Activated naive CD8-positive, alpha-beta T cell (primary cell): ENCODE measurements around the gene MFAP3L.

ENCODE experiments used
- H3K27ac Mint-ChIP-seq: one replicate; pipeline ENCODE4 v1.8.0; 2021; ENCODE audit warnings: mixed read lengths
- H3K27me3 Mint-ChIP-seq: one replicate; pipeline ENCODE4 v1.8.0; 2021; ENCODE audit warnings: mixed read lengths
- H3K36me3 Mint-ChIP-seq: one replicate; pipeline ENCODE4 v1.8.0; 2021; ENCODE audit warnings: mixed read lengths
- H3K4me1 Mint-ChIP-seq: one replicate; pipeline ENCODE4 v1.8.0; 2021; ENCODE audit warnings: low read depth, mixed read lengths
- H3K4me3 Mint-ChIP-seq: one replicate; pipeline ENCODE4 v1.8.0; 2021; ENCODE audit warnings: mild to moderate bottlenecking, mixed read lengths
- H3K9me3 Mint-ChIP-seq: one replicate; pipeline ENCODE4 v1.8.0; 2021; ENCODE audit warnings: low read depth, mixed read lengths

MFAP3L gene

DNA sequence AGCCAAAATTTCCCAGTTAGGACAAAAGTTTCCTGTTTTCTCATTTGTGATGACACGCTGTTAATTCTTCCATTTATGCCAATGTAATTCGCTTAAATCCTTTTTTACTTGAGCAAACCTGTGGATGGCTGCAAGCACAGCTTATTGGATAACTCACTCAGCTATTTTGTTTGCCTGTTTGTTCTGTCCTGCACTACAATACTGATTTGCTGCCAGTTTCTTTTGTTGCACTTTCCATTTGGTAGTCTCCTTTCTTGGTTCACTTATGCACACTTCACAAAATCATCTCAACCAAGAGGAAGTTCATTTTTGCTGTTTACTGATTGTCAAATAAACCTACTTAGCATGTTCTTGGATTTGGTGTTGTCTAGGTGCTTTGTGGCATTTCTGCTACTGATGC lies 40.3 kb downstream of the MFAP3L start:
- peaks cover 4% of the 10 kb centered on the region for H3K27me3 Mint-ChIP-seq
- H3K9me3 Mint-ChIP-seq = no peaks in the 10 kb centered on the region
- H3K27ac Mint-ChIP-seq = no peak overlapping the region
- H3K36me3 Mint-ChIP-seq = no peaks in the 10 kb centered on the region
- H3K4me1 Mint-ChIP-seq = no peaks in the 10 kb centered on the region
- H3K4me3 Mint-ChIP-seq = no peak overlapping the region

DNA sequence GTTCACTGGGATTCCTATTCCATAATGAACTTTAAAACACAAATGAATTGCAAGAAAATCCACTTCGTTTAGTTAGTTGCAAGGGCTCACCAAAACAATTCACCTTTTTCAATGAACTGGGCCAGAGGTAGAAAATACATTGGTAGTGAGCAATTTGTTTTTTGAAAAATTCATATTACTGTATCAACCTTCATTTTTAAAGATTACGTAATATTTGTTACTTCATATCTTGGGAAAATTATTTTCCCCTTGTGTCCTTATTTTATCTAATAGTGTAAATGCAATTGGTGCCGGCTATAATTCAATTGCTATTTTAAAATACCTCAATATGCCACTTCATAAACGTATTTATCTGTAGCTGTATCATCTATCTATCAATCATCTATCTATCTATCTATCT lies 41.5 kb downstream of the MFAP3L start:
- Mint-ChIP-seq H3K4me1 (no peaks in the 10 kb centered on the region), H3K9me3 (no peaks in the 10 kb centered on the region), H3K27ac (no peak overlapping the region), H3K4me3 (no peak overlapping the region), H3K36me3 (no peaks in the 10 kb centered on the region), H3K27me3 (peaks cover 7% of the 10 kb centered on the region)

DNA sequence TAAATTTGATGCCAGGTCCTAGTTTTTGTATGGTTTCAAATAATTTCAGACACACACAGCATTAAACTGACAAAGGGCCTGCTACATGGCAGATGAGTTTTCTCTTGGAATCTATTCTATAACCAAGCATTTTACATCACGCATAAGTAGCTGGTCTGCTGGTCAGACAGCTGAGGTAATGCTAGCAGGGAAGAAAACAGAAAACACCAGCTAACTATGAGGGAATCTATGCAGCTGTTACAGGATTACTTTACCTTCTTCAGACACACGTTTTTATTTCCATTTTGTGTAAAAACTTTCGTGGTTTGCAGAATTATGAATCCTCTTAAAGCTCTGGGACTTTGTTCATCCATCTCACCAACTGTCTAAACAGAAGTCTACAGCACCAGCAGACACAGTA lies 42.0 kb downstream of the MFAP3L start:
- Mint-ChIP-seq H3K36me3 (no peaks in the 10 kb centered on the region), H3K27me3 (peaks cover 9% of the 10 kb centered on the region), H3K4me1 (no peaks in the 10 kb centered on the region), H3K27ac (no peak overlapping the region), H3K4me3 (no peak overlapping the region), H3K9me3 (no peaks in the 10 kb centered on the region)

DNA sequence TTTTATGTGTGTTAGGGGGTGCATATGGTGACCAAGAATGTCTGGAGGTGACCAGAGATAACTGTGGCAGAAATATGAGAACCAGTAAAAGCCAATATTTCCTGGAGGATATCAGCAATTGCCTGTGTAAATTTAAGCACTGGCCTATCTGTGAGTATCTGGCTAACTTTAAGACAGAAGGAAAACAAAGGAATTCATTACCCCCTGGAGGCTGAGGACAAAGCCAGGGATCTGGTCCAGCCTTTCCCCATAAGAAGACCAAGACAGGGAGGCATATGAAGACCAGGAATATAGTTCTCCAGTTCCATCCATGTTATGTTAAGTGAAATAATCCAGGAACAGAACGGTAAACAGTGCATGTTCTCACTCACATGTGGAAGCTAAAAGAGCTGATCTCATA lies 49.2 kb downstream of the MFAP3L start:
- no peaks in the 10 kb centered on the region for H3K36me3 Mint-ChIP-seq
- H3K27ac Mint-ChIP-seq = no peak overlapping the region
- H3K27me3 Mint-ChIP-seq = peaks cover 16% of the 10 kb centered on the region
- H3K4me1 Mint-ChIP-seq = no peaks in the 10 kb centered on the region
- H3K4me3 Mint-ChIP-seq = no peak overlapping the region
- no peaks in the 10 kb centered on the region for H3K9me3 Mint-ChIP-seq

DNA sequence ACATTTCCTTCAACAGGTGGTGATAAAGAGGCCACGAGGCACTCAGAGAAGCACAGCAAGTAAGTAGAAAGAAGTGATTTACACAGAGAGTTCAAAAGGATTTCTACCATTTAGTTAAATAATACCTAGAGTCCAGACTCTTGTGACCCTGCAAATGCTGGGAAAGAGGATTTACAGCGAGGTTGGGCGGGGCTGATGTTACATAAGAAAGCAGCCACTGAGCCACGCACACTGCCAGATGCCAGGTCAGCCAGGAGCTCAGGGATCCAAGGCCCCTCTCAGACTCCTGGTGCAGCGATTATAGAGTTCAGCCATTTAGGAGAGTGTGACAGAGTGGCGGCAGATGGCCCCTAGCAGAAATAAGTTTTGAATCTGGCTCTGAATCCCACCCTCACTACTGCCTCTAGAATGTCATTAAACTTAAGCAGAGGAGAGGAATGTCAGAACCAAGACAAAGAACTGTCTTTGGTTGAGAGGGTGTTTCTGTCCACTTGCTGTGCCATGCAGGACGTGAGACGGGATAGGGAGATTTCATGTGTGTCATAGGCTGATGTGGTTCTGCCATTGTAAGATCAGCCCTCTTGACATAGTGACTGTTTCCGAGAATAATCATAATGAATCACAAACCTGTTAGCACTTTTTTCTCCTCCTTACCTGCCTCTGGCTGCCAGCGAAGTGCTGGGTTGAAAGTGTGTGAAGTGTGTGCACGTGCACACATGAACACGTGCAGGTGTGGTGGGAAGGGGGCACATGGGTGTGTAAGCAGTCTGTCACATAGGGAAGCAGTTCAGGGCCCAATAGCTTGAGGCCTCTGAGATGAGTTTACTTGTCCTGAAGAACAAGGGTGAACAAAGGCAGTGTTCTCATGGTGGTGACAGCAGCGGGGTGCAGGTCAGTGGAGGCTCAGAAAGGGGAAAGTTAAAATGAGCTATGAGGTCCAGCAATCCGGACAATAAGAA lies 50.1 kb downstream of the MFAP3L start:
- Mint-ChIP-seq H3K4me3 (no peak overlapping the region), H3K27me3 (peaks cover 13% of the 10 kb centered on the region), H3K27ac (no peak overlapping the region), H3K36me3 (no peaks in the 10 kb centered on the region), H3K9me3 (no peaks in the 10 kb centered on the region), H3K4me1 (no peaks in the 10 kb centered on the region)

DNA sequence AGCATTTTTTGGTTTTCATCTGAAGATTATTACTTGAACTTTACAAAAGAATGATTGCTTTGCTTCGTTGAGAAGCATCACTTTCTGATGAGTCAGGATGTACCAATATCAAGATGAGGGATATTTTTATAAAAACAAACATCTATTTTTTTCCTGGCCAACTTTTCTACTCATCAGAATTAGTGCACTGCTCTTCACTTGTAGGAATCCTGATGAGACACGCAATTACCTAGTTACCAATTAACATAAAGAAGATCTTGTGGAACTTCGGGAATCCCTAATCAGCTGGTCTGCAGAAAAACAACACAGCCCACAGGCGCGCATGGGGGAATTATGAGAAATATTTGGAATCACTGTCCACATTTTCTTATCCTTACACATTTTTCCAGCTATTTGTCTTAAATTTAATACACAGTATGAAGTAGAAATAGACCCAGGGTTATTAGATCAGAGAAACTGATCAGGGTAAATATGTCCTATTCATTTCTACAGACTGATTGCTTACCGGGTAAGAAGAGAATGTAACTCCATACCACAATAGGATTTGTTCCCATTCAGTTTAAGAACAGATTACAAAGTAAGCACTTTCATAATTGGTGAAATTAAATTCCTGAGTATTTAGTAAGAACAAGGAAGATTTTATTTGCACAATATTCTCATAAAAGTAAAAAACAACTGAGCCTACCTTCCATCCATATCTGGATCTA lies 50.9 kb downstream of the MFAP3L start:
- no peaks in the 10 kb centered on the region for H3K36me3 Mint-ChIP-seq
- peaks cover 13% of the 10 kb centered on the region for H3K27me3 Mint-ChIP-seq
- H3K9me3 Mint-ChIP-seq = no peaks in the 10 kb centered on the region
- H3K4me1 Mint-ChIP-seq = no peaks in the 10 kb centered on the region
- no peak overlapping the region for H3K27ac Mint-ChIP-seq
- H3K4me3 Mint-ChIP-seq = no peak overlapping the region

DNA sequence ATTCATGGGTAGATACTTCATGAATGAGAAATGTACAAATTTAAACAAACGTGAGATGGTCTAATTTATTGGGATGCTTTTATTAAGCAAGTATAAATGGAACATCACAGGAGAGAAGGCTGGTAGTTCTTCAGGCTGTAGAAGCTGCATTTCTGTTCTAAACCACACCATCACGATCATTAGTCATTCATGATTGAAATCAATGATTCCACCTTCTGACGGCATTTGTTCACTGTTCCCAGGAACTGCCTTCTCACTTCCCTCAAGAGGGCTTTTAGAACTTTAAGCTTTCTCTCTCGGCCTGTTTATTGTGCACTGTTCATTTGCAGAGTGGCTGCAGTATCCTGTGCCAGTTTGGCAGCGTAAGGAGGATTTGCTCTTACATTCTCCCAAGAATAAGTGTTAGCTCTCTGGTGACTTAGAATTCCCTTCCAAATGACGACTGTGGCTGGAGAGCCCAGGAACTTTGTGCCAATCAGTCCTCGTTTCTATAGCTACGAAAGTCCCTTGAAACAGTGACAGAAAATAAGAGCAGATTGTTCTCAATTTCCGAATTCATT lies 54.7 kb downstream of the MFAP3L start:
- Mint-ChIP-seq H3K36me3 (no peaks in the 10 kb centered on the region), H3K27ac (no peak overlapping the region), H3K4me1 (no peaks in the 10 kb centered on the region), H3K9me3 (no peaks in the 10 kb centered on the region), H3K4me3 (no peak overlapping the region), H3K27me3 (peaks cover 9% of the 10 kb centered on the region)

DNA sequence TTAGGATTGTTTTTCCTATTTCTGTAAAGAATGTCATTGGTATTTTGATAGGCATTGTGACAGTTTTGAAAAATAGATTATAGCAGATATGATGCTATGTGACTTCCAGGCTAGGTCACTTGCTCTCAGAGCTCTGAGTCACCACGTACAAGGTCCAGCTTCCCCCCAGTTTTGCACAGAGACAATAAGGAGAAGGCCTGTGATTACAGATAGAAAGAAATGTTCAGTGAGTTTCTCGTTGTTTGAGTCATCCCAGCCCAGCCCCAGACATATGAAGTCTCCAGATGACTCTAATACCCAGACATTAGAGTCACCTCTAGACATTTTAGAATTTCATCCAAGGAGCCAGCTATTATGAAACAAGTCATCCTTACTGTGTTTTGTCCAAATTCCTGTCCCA lies 57.2 kb downstream of the MFAP3L start:
- H3K4me1 Mint-ChIP-seq = no peaks in the 10 kb centered on the region

DNA sequence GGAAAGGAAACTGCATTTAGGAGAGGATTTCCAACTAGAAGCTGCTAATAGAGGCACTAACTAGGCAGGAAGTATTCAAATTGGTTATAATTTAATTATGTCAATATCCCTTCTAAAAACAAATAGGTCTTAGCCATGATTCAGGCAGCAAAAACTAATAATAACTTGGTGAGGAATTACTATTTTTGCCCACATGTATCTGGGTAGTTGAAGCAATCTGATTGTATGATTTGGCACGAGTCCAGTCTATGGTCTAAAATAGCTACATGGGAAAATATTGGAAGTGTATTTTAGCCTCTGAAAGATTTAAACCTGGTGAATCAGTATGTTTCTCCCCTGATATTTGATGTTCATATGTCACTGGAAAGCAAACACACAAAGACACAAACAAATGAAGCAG lies 62.2 kb downstream of the MFAP3L start:
- no peaks in the 10 kb centered on the region for H3K36me3 Mint-ChIP-seq
- H3K4me3 Mint-ChIP-seq = no peak overlapping the region
- no peaks in the 10 kb centered on the region for H3K4me1 Mint-ChIP-seq
- H3K27ac Mint-ChIP-seq = no peak overlapping the region
- peaks cover 4% of the 10 kb centered on the region for H3K27me3 Mint-ChIP-seq
- no peaks in the 10 kb centered on the region for H3K9me3 Mint-ChIP-seq

More for the DNA sequence above, 57.2 kb downstream of the MFAP3L start:
- H3K27me3 Mint-ChIP-seq = peaks cover 6% of the 10 kb centered on the region
- no peaks in the 10 kb centered on the region for H3K36me3 Mint-ChIP-seq
- no peak overlapping the region for H3K27ac Mint-ChIP-seq
- no peak overlapping the region for H3K4me3 Mint-ChIP-seq
- H3K9me3 Mint-ChIP-seq = no peaks in the 10 kb centered on the region

DNA sequence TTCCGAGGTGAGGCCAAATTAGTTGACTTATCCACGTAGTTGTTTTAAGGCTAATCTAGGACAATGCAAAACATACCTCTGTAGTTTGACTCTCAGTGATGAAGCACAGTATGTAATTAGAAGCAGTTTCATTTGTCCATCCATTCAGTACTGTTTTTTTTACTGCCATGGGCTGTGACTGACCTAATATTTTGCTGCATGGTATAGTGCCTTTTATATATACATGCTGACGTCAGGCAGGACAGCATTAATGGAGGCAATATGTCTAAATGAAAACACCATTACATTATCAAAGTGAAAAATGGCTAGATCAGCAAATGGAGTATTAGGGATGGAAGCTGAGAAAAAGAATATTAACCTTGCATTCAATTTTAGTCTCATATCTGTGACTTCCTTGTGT lies 66.9 kb downstream of the MFAP3L start:
- H3K4me3 Mint-ChIP-seq = no peak overlapping the region
- H3K27ac Mint-ChIP-seq = no peak overlapping the region
- H3K36me3 Mint-ChIP-seq = no peaks in the 10 kb centered on the region
- peaks cover 1% of the 10 kb centered on the region for H3K27me3 Mint-ChIP-seq
- H3K9me3 Mint-ChIP-seq = no peaks in the 10 kb centered on the region
- H3K4me1 Mint-ChIP-seq = no peaks in the 10 kb centered on the region

DNA sequence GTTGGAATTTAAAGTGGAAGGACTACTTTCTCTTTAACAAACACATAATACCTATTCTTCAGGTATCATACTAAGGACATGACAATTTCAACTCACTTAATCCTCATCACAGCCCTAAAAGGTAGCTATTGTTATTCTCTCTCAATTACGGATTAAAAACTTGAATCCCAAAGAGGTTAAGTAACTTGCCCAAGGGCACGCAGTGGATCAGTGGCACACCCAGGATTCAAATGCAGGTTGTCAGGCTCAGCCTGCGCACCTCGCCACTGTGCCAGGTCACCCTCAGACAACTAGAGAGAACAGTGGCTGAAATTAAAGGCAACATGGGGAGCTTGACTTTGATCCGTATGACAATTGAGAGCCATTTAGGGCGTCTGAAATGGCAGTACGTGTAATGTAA lies 67.6 kb downstream of the MFAP3L start:
- Mint-ChIP-seq H3K4me1 (no peaks in the 10 kb centered on the region), H3K9me3 (no peaks in the 10 kb centered on the region), H3K27ac (no peak overlapping the region), H3K36me3 (no peaks in the 10 kb centered on the region), H3K4me3 (no peak overlapping the region), H3K27me3 (peaks cover 1% of the 10 kb centered on the region)

DNA sequence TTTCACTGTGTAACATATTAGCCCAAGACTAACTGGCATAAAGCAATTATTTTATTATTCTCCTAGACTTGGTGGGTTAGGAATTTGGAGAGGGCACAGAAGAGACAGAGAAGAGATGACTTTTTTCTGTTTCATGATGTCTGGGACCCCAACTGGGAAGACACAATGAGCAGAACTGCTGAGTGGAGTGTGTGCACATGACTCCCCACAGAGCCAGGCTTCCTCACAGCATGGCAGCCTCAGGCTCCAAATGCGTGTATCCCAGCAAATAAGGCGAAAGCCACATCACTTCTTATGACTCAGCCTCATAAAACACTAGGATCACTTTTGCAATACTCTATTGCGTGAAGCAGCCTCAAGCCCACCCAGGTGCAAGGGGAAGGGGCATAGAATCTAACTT lies 68.4 kb downstream of the MFAP3L start:
- Mint-ChIP-seq H3K4me3 (no peak overlapping the region), H3K4me1 (peaks cover 1% of the 10 kb centered on the region), H3K9me3 (no peaks in the 10 kb centered on the region), H3K36me3 (no peaks in the 10 kb centered on the region), H3K27ac (no peak overlapping the region), H3K27me3 (peaks cover 1% of the 10 kb centered on the region)

DNA sequence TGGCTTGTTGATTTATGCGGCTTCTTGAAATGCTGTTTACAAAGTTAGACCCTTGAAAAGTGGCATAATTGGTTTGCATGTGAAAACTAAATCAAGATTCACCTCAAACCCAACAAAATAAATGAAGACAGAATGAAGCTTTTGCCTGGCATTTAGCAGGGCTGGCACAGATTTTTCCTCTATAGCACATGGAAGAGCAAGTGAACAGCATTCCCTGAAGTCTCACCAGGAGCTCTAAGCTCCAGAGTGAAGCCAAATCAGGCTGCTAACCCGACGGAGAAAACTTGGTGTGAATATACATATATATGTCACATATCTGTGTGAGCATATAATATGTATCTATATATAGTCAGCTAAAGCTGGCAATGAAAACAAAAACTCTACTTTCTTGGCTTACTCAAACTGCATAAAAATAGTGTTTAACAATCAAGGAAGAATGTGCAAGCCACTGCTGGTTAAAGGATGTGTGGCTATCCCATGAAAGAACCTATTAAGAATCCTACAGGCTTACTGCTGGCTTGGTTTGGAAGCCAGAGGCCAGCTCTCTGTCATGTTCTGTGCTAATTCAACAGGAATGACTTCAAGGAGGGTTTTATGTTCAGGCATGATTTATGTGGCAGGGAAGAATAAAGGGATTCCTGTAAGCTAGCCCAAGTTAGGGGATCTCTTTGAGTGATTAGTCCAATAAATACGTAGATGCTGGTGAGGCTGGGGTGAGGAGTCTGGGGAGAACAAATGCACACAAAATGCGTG lies 69.9 kb downstream of the MFAP3L start:
- no peak overlapping the region for H3K4me3 Mint-ChIP-seq
- H3K9me3 Mint-ChIP-seq = no peaks in the 10 kb centered on the region
- H3K27me3 Mint-ChIP-seq = peaks cover 1% of the 10 kb centered on the region
- peaks cover 3% of the 10 kb centered on the region for H3K4me1 Mint-ChIP-seq
- H3K27ac Mint-ChIP-seq = no peak overlapping the region
- no peaks in the 10 kb centered on the region for H3K36me3 Mint-ChIP-seq

DNA sequence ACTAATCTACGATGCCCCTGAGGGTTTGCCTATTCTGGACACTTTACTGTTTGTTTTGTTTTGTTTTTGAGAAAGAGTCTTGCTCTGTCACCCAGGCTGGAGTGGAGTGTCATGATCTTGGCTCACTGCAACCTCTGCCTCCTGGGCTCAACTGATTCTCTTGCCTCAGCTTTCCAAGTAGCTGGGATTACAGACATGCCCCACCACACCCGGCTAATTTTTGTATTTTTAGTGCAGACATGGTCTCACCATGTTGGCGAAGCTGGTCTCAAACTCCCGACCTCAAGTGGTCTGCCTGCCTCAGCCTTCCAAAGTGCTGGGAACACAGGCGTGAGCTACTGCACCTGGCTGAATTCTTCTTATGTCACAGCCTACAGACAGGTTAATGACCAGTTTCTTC lies 70.7 kb downstream of the MFAP3L start:
- H3K36me3 Mint-ChIP-seq = no peaks in the 10 kb centered on the region
- H3K27ac Mint-ChIP-seq = no peak overlapping the region
- no peak overlapping the region for H3K4me3 Mint-ChIP-seq
- peaks cover 1% of the 10 kb centered on the region for H3K27me3 Mint-ChIP-seq
- no peaks in the 10 kb centered on the region for H3K9me3 Mint-ChIP-seq
- peaks cover 3% of the 10 kb centered on the region for H3K4me1 Mint-ChIP-seq
